Measurements from ENCODE around the gene GNB3. TPM values are rescaled to one million over a fixed set of nuclear protein-coding genes. Genes with fewer than 3 reads are reported as not detected.
"Not testable (repeated sequence)": the region's sequence is repeated elsewhere in the genome, so short reads cannot be mapped to it uniquely, and the experiment has no call there.

Gene GNB3
- total RNA-seq, 1 experiment from 2014 or later, result 0.72 TPM

GRCh38 chr12:6860116-6860515 is 19.4 kb downstream of the GNB3 start:
- DNase-seq (ENCODE audit: low read depth), result no peak

DNA sequence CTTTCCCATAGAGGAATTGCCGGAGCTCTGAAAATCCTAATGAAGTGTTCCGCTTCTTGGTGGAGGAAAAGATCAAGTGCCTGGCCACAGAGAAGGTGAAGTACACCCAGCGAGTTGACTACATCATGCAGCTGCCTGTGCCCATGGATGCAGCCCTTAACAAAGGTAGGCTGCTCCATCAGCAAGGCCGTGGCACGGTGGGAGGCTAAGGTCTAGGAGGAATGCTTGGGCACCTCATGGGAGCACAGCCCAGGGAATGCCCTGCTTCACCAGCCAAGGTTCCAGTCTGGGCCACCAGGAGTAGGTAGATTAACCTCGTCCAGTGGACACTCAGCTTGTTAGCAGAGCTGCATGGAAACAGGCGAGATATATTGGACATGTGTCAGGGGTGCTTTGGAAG is 20.2 kb downstream of the GNB3 start:
- no peak for DNase-seq (ENCODE audit: low read depth)

DNA sequence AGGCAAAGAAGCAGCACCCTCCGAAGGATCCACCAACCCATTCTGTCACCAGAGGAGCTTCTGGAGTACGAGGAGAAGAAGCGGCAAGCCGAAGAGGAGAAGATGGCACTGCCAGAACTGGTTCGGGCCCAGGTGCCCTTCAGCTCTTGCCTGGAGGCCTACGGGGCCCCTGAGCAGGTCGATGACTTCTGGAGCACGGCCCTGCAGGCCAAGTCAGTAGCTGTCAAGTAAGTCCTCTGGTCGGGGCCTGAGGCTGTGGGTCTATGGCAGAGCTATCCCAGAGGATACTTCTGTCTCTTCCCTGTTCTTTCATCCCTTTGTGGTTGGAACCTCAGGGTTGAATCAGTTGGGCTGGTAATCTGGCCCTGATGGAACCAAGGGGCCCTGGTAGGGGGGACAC is 20.7 kb downstream of the GNB3 start:
- DNase-seq (ENCODE audit: low read depth), result no peak

DNA sequence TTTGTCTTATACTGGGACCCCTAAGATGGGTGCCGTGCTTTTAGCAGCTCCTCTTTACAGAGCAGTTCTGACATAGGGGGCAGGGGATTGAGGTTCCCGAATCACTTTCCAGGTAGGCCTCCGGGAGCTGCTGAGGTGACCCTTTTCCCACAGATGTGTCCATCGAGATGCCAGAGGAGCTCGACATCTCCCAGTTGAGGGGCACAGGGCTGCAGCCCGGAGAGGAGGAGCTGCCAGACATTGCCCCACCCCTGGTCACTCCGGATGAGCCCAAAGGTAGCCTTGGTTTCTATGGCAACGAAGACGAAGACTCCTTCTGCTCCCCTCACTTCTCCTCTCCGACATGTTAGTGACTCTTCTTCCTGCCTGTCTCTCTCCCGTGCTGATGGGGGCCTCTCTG is 22.3 kb downstream of the GNB3 start:
- DNase-seq (ENCODE audit: low read depth), result no peak

DNA sequence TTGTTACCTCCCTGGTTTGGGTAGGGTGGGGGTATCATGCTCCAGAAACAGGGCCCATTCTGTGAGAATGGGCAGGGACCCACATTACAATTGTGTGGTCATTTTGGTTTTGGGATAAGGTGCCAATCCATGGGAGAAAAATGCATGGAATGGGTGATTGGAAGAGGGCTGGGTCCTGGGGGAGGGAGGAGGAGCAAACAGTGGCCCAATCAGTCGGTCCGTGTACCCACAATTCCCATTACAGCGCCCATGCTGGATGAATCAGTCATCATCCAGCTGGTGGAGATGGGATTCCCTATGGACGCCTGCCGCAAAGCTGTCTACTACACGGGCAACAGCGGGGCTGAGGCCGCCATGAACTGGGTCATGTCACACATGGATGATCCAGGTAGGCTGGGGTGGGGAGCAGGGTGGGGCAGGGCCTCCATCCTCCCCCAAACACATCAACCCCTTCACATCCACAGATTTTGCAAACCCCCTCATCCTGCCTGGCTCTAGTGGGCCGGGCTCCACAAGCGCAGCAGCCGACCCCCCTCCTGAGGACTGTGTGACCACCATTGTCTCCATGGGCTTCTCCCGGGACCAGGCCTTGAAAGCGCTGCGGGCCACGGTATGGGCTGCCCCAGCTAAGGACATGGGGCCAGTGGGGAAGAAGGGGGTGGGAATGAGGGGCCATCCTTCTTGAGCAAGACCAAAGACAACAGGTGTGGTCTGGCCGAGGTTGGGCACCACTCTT is 23.0 kb downstream of the GNB3 start:
- DNase-seq (ENCODE audit: low read depth), result no peak

- not testable (repeated sequence) for DNase-seq (ENCODE audit: low read depth)
Observed at GRCh38 chr12:6865307-6865706, 24.6 kb downstream of the GNB3 start.

DNA sequence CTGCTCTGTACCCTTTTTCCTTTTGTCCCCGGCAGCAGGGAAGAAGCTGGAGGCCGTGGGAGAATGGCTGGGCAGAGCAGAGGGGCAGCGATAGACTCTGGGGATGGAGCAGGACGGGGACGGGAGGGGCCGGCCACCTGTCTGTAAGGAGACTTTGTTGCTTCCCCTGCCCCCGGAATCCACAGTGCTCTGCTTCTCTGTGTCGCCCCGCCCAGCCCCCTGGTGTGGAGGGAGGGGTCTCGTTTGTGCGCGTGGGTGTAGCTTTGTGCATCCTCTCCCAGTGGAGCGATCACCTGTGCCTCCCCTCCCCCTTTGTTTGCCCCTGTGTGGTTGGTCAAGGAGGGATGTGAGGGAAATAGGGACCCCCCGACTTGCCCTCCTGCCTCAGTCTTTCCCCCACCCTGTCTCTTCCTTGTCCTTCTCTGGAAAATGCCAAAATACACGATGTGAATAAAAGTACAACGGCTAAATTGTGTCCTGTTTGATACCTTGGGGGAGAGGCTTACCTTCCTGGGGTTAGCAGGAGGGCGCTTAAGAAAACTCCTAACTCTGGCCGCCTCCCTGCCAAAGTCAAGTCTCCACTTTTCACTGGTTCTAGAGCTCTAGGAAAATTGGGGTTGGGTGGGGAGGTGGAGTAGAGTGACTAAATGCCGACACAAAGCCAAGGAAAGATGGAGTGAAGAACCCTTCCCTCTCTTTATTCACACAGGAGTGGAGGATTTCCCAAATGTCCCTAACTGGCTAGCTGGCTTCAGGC is 25.6 kb downstream of the GNB3 start:
- DNase-seq (ENCODE audit: low read depth), result no peak

GRCh38 chr12:6866920-6867412 is 26.2 kb downstream of the GNB3 start:
- DNase-seq (ENCODE audit: low read depth), result no peak

DNA sequence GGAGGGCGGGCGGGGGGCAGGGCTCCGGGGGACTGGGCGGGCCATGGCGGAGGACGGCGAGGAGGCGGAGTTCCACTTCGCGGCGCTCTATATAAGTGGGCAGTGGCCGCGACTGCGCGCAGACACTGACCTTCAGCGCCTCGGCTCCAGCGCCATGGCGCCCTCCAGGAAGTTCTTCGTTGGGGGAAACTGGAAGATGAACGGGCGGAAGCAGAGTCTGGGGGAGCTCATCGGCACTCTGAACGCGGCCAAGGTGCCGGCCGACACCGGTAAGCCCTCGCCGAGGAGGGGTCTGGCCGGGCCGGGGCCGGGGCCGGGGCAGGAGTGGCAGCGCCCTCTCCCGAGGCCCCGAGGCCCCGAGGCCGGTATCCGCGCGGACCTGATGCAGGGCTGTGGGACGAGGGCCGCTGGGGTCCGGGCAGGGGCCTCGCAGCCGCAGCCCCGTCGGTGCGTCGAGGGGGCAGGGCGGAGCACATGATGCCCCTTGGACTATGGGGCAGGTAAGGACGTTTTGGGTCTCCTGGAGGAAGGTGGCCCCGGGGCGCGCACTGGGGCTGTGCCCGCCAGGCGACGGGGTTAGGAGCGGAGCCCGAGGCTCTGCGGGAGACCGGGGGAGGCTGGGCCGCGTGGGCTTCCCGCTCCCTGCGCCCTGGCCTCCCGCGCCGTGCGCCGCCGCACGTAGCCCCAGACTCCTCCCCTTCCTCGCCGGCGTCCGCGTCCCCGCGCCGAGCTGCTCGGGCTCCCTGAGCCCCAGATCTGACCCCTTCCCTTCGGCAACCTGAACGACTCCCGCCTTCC is 26.9 kb downstream of the GNB3 start, which contains the start of gene TPI1:
Gene TPI1, plus strand, starts transcription at position 119 of the 798 bp plus-strand sequence. Its CDS starts 36 bp downstream, at position 155.
- peak; percentile 77 for DNase-seq (ENCODE audit: low read depth)

GRCh38 chr12:6868211-6869048 is 27.7 kb downstream of the GNB3 start:
- no peak for DNase-seq (ENCODE audit: low read depth)

DNA sequence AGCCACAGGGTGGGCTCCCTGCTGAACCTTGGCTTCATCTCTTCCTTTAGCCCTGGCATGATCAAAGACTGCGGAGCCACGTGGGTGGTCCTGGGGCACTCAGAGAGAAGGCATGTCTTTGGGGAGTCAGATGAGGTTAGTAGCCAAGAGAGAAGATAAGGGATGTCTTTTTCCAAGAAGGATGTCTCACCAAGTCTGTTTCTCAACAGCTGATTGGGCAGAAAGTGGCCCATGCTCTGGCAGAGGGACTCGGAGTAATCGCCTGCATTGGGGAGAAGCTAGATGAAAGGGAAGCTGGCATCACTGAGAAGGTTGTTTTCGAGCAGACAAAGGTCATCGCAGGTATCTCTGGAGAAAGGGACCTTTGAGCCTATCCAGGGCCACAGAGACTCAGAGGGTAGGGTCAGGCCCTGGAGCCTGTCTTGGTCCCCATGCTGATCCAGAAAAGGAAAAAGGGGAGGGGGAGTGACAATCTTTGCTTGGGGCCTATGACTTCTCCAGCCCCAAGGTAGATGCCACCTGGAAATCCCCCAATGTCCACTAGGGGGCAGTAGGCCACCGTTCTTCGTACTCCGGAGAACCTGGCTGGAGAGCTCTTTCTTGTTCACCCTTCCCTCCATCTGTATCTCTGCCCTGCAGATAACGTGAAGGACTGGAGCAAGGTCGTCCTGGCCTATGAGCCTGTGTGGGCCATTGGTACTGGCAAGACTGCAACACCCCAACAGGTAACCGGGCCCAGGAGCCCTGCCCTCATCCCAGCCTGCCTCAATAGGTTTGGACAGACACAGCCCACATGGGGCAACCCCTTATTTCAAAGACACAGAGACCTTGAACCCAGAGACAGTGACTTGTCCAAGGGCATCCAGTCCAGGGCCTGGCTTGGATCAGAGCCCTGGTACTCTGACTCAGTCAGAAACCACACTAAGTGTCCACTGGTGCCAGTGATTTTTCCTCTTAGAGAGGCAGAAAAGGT is 28.6 kb downstream of the GNB3 start:
- peak; percentile 62 for DNase-seq (ENCODE audit: low read depth)

GRCh38 chr12:6870304-6870703 is 29.6 kb downstream of the GNB3 start:
- not testable (repeated sequence) for DNase-seq (ENCODE audit: low read depth)

DNA sequence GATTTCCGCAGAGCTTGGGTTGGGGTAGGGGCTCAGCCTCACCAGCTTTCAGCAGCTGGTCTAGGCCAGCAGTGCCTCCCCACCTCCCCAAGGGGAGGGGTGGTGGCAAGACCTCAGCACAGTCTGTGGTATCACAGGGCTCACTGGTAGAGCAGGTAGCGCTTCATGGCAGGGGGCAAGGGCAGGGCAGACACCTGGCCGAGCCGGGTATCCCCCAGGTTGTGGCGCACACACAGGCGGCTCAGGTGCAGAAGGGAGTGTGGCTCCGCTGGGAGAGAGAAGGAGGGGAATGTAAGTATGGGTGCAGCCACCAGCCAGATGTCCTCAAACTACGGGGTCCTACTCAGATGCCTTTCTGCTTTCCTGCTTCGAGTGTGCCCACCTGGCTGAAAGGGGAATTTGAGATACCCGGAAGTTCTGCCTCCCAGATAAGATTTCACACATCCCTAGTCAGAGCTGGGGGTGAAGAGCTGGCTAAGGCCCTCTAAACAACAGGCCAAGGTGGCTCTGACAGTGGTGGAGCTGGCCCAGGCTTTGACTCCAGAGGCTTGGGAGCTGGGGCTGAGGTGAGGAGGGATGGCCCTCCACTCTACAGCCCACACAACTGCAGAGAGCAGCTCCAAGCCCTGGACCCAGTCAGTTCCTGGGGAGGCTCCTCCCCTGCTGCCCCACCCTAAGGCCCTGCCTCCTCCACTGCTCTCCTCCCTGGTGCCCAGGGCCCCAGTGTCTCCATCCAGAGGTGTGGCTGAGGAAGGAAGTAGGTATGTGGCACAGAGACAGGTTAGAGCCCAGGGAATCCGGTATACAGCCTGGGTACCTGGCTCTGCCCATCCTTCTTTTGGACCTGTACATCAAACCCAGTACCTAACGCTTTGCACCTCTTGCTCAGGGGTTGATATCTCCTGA is 30.6 kb downstream of the GNB3 start:
- peak; percentile 49 for DNase-seq (ENCODE audit: low read depth)

DNA sequence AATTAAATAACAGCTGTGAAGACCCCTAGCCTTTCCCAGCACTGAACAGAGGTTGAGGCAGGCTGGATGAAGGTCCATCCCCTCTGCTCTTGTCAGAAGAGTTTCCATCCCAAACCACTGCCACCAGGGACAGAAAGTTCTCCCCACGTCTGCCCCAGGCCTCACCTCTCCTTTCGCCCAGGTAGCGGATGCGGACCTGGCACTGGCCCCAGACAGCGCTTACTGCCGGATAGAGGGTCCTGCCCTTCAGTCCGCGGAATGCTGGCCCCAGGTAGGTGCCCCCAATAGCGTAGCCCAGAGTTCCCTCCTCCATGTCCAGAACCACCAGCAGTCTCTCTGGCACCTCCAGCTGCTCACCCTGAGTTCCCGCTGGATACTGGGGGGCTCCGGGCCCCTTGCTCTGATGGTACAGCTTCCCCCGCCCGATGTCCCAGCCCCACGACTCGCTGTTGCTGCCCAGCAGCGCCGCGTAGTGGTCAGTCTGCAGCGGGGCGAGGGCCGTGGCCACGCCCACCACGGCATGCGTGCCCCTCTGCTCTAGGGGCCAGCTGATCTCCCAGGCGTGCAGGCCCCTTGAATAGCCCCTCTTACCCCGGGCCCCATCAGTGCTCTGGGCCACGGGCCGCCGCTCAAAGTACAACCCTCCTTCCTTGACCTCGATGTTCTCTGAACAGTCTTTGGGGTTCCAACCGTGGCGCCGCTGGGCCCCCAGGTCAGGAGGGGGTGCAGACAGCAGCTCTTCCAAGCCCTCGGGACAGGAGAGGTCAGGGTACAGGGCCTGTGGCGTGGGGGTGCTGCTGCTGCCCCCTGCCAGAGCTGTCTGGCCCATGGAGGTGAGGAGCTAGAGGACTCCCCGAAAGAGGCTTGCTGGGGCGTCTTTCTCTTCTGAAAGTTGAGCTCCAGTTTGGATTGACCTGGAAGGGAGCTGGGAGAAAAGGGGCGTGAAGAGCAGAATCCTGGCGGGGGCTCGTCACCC is 31.6 kb downstream of the GNB3 start:
- peak; percentile 63 for DNase-seq (ENCODE audit: low read depth)

DNA sequence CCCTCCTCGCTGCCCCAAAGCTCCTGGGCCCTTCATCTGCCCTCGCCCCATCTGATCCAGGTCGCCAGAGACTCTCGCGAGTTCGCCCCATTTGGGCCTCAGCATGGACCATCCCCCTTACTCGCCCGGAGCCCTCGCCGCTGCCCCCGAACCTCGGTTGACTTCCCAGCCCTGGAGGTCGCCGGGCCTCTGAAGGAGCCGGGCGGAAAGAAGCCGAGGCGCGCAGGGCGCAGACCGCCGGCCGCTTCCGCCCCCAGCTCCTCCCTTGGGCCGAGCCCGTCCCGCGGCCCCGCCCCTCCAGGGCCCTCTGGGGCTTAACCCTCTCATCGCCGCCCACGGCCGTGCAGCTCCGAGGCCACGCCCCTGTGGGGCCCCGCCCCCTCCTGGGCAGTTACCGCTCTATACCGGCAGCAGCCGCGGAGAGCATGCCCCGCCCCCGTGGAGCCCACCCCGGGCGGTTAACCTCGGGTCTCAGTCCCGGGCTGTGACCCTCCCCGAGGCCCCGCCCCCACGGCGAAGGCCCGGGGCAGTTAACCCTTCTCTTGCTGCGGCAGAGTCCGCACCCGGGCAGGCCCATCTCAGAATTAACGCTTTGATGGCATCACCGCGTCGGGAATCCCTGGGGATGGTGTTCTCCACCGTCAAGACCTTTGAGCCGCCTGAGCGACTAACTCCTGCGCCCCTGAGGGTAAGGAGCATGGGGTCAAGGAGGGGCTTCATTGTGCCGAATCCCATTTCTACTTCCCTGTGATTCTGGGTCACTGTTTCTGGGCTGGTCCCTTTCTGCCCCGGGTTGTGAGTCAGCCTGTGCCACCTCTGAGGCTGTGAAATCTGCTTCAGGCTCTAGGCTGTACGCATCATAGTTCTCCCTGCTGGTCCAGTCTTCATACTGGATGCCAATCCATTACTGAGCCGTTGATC is 32.6 kb downstream of the GNB3 start, which contains the start of gene SPSB2:
Gene SPSB2, minus strand, starts transcription at position 210 of the 921 bp plus-strand sequence. CDS start 402 bp downstream, outside the sequence.
- DNase-seq (ENCODE audit: low read depth), result peak; percentile 90

- DNase-seq (ENCODE audit: low read depth), result not testable (repeated sequence)
Observed at GRCh38 chr12:6874015-6874368, 33.3 kb downstream of the GNB3 start.

Measured in RPMI7951 (cell line).